22Rv1 (cell line): ENCODE results near the gene GFM1.

Experiments
- CTCF ChIP-seq: fragments of 450-650 bp; IDR thresholded peaks from 2 replicates; pipeline ENCODE4 v1.5.1; 2017; ENCODE audit warnings: mild to moderate bottlenecking
- ZFX ChIP-seq: fragments of 450-650 bp; IDR thresholded peaks from 2 replicates; pipeline ENCODE4 v1.6.1; 2017; ENCODE audit warnings: antibody characterized with exemption, borderline replicate concordance

GRCh38 chr3:158617982-158618875, 26.1 kb upstream of the GFM1 start:
- TF ChIP-seq CTCF, result no peak
- TF ChIP-seq ZFX, result no peak
